ENCODE results near the gene BMP2K.

DNA sequence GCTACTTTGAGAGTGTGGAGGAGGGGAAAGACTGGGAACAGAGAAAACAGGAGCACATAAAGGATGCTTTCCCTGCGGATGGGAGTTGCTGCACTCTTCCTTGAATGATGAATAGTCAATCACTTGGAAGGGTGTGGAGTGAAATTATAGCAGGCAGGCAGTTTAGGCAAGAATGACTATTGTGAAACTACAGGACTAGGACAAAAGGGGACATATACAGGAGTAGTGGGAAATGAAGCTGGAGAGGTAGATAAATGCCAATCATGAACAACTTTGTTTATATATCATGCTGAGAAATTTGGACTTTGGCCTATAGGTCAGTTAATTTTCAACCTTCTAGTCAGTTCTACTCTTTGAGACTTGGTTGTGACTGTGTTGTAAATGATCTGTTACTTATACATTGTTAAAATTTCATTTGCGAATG is 86.2 kb downstream of the BMP2K start:
- TF ChIP-seq CTCF (conservative IDR thresholded peaks at IDR 0.05; ENCODE audit: low read length): no peak
- no peak for TF ChIP-seq EZH2phosphoT487 (IDR thresholded peaks at IDR 0.05; ENCODE audit: borderline replicate concordance)

Data from Loucy (cell line).